Activated CD8-positive, alpha-beta memory T cell treated with anti-CD3 and anti-CD28 coated beads for 4 hours (primary cell): Measurements from ENCODE around the gene TSSK2.

Source experiments
- DNase-seq, 2 donors: peaks; one replicate each; pipeline ENCODE4 v3.0.0-alpha.2; 2020; ENCODE audit warnings: low read depth in 2 of 2

Gene TSSK2

GRCh38 chr22:19125011-19125410, 6.1 kb upstream of the TSSK2 start:
- no peak for DNase-seq

DNA sequence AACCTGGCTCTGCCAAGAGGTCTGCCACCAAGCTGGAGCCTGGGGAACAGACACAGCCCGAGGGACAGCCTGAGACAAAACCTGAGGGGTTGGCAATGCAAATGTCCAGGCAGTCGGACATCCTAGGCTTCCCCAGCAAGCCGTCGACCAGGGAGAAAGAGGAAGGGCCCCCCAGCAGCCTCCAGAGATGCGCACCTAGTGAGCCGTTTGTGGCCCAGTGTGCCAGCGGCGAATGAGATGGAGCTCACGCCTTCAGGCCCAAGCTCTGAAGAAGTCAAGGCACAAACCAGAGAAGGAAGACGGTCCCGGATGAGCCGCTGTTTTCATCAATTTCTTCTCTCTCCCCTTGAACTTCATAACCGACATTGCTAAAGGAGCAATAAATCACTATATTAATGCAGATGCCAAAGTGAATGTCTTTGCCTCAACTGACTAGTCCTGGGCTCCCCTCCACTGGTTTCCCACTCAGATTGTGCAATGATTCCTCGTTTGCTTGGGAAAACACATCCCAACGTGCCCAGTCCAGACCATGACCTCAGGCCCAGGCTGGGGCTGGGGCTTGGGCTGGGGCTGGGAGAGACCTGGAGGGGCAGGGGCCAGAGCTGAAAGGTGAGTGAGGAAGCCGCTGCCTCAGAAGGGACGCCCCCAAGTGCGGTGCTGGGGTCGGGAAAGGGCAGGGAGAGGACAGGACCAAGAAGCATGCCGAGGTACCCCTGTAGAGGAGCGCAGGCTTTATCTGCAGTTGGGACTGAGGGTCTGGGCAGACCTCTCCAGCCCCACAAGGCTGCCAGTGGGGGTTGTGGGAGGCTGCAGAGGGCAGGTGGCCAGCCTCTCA, 5.4 kb upstream of the TSSK2 start:
- DNase-seq = no peak

DNA sequence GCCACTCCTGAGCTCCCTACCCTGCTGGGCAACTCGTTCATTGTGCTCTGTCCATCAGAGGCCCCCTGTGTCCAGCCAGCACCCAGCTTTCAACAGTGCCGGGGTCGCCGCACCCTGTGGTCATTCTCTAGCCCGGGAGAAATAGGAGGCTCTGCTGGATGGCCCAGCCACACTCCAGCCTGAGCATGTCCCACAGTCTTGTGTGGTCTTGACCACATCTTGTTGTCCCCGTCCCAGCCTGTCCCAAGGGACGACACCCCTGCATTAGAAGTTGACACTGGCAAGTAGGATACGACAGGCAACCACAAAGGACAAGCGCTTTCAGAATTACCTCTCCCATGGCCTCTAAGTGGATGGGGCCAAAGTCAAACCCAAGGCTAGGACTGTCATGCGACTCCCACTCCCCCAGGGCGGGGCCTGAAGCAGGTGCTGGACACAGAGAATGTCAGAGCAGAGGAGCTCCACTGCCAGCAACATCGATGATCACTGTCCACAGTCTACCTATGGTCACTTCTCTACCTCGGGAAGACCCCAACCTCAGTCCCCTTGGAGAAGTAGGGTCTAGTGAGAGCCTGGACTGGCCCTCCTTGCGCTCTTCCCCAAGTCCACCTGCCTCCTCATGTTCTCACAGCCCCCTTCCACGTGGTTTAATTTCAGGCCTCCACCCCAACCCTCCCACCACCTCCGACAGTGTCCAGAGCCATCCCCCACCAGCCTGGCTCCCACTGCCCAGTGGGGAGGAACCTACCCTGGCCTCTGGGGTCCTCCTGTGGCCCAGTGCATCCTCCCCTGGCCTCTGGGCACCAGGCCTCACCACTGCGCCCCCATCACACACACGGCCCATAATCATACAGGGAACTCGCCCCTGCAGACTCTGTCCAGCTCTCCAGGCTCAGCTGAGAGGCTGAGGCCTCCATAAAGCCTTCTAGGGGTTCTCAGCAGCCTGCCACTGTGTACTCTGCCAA, 4.5 kb upstream of the TSSK2 start:
- DNase-seq = no peak

DNA sequence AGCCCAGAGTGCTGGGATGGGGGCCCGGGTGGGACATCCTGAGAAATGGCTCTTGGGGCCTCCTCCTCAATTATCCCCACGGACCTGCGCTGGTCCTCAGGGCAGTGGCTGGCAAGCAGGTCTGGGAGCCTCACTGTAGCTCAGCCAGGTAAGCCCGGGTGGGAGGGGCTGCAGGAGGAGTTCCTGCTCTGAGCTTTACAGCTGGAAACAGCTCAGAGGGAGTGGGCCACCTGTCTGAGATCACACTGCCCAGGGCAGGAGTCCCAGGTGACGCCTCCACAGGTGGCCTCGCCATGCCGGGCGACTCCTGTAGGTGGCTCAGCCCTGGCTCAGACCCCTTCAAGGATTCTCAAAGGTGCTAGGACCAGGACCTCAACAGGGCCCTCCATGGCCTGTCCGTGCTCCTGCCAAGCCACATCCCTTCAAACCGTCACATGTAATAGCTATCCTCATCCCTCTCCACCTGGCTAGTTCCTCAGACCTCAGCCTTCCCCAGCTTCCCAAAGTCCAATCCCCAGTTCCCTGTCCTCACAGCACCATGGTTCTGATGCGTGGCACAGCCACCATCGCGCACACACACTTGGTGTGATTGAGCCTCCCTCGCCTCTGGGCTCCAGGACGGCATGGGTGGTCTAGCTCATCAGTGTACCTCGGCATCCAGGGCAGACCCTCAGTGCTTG, 3.6 kb upstream of the TSSK2 start:
- no peak for DNase-seq

DNA sequence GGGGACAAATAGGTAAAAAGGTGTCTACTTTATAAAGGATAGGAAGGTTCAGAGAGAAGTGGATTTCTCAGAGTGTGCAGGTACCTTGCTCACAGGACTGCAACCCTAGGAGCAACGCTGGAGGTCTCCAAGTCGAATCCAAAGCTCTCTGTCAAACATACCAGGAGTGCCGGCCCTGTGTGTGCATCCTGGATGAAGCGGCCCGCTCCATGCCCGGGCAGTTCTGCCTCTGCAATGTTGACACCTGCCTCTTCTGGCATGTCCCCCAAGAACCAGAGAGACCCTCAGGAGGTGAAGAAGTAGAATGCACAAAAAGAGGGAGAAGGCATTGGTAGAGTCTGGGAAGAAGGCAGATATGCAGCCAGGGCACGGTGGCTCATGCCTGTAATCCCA, 3.1 kb upstream of the TSSK2 start:
- DNase-seq = no peak

- DNase-seq = no peak
Measured at GRCh38 chr22:19128946-19129727, 2.0 kb upstream of the TSSK2 start.

DNA sequence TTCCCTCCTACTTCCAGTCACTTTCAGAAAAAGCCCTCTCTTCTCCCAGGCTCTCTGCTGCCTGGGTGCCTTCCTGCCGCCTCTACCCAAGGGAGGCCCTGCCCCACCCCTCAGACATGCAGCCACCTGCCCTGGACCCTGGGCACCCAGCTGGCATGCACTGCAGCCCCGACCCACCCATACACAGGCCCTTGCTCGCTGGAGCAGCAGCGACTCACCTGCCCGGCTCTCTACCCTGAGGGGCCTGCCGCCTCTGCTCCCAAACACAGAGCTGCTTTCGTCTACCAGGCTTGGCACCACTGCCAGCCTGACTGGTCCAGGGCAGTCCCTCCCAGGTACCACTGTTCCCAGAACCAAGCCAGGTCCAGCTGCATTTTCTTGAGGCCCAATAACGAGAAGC, 1.2 kb upstream of the TSSK2 start:
- no peak for DNase-seq

DNA sequence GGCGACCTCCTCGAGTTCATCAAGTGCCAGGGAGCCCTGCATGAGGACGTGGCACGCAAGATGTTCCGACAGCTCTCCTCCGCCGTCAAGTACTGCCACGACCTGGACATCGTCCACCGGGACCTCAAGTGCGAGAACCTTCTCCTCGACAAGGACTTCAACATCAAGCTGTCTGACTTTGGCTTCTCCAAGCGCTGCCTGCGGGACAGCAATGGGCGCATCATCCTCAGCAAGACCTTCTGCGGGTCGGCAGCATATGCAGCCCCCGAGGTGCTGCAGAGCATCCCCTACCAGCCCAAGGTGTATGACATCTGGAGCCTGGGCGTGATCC, 542 bp downstream of the TSSK2 start:
- DNase-seq = no peak

- no peak for DNase-seq
Measured at GRCh38 chr22:19132153-19132552, 1.0 kb downstream of the TSSK2 start.

GRCh38 chr22:19132693-19133400, 1.7 kb downstream of the TSSK2 start:
- no peak for DNase-seq

DNA sequence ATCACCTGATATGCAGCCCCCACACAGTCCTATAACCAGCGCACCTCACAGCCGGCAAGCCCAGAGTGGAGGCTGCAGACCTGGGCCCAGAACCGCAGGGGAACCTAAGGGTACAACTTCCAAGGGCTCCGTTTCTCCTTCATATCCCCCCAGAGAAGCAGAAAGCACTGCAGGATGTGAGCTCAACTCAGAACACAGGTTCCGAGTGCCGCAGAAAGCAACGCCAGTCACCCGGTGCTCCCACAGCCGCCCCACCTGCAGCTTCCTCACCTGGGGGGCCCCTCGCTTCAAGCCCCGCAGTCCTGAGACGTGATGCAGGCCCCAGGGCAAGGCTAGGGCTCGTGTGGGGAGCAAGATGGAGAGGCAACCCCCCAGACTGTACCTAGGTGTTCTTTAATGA, 2.5 kb downstream of the TSSK2 start:
- no peak for DNase-seq

GRCh38 chr22:19134176-19134831, 3.2 kb downstream of the TSSK2 start:
- DNase-seq = no peak

GRCh38 chr22:19134874-19135273, 3.8 kb downstream of the TSSK2 start:
- no peak for DNase-seq

DNA sequence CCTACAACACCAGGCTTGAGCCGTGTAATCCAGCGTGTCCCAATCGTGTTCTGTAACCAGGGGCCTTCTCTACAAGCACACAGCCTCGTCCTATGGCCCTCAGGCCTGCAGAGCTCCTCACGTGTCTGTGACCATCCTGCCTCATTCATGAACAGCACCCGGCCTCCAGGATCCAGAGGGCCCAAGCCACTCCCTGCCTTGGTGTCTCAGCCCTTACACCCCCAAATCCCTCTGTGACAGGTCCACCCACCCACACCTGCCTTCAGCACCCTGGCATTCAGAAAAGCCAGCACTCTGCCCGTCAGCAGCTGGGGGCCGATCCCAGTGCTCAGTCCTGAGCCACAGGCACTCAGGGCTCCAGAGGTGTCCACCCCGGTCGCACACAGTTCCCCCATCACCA, 5.8 kb downstream of the TSSK2 start:
- DNase-seq = no peak

GRCh38 chr22:19137384-19138216, 6.5 kb downstream of the TSSK2 start:
- no peak for DNase-seq

- DNase-seq = no peak
Measured at GRCh38 chr22:19138217-19139000, 7.3 kb downstream of the TSSK2 start.

- DNase-seq = no peak
Measured at GRCh38 chr22:19139001-19139356, 7.9 kb downstream of the TSSK2 start.

DNA sequence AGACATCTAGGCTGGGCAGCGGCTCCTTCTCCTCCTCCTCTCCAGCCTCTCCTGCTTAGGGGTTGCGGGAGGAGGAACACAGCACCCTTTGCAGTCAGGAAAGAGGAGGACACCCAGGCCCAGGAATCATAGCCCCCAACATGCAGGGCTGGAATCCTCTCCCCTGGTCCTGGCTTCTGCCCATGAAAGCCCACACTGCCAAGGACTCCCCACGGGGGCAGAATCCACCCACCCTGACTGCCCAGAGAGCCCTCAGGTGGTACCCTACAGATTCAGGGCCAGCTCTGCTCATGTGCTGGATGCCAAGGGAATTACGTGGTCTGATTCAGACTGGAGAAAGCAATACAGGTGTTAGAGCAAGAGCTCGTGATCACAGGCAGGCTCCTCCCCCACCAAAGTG, 8.9 kb downstream of the TSSK2 start:
- no peak for DNase-seq

- no peak for DNase-seq
Measured at GRCh38 chr22:19142394-19142793, 11.3 kb downstream of the TSSK2 start.
